OCI-M2 (cell line): ENCODE data around the gene DYNC2I2.
"Not testable (repeated sequence)": the region's sequence is repeated elsewhere in the genome, so short reads cannot be mapped to it uniquely, and the experiment has no call there.

Experiments
- DNase-seq: peaks from one replicate; lab custom pipeline; 2025; ENCODE audit not compliant: unreplicated experiment; lab: John Stamatoyannopoulos, UW

DYNC2I2 gene

GRCh38 chr9:128656416-128657343, at the start of gene DYNC2I2:
Gene DYNC2I2 (minus strand): TSS chr9:128656847. CDS start chr9:128656726, 121 bp downstream.
- DNase-seq = peak; percentile 60

GRCh38 chr9:128706045-128706444, 49.4 kb upstream of the DYNC2I2 start:
- no peak for DNase-seq

DNA sequence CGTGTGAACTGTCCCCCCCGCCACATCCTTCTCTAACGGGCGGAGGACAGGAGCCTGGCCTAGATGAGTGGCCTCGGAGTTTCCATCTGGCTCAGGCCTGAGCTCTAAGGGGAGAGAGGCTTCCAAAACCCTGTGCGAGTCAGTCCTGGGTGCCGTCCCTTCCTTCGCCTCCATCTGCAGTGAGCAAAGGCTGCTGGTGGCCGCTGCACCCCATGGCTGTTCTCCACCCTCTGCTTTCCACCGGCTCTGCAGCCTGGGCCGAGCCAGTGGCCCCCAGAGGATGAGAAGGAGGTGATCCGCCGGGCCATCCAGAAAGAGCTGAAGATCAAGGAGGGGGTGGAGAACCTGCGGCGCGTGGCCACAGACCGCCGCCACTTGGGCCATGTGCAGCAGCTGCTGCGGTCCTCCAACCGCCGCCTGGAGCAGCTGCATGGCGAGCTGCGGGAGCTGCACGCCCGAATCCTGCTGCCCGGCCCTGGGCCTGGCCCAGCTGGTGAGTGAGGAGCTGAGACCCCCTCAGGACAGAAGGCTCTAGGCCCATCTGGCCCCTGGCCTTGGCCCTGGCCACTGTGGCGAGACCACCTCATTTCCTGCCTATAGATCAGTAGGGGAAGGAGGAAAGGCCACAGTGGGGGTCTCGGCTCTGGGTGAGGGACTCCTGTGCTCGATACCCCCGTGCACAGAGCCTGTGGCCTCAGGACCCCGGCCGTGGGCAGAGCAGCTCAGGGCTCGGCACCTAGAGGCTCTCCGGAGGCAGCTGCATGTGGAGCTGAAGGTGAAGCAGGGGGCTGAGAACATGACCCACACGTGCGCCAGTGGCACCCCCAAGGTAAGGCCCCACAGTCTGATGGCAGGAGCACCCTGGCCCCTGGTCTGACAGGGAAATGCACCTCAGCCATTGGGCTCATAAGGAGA, 48.7 kb upstream of the DYNC2I2 start:
- no peak for DNase-seq

GRCh38 chr9:128704356-128704670, 47.7 kb upstream of the DYNC2I2 start:
- DNase-seq = no peak

DNA sequence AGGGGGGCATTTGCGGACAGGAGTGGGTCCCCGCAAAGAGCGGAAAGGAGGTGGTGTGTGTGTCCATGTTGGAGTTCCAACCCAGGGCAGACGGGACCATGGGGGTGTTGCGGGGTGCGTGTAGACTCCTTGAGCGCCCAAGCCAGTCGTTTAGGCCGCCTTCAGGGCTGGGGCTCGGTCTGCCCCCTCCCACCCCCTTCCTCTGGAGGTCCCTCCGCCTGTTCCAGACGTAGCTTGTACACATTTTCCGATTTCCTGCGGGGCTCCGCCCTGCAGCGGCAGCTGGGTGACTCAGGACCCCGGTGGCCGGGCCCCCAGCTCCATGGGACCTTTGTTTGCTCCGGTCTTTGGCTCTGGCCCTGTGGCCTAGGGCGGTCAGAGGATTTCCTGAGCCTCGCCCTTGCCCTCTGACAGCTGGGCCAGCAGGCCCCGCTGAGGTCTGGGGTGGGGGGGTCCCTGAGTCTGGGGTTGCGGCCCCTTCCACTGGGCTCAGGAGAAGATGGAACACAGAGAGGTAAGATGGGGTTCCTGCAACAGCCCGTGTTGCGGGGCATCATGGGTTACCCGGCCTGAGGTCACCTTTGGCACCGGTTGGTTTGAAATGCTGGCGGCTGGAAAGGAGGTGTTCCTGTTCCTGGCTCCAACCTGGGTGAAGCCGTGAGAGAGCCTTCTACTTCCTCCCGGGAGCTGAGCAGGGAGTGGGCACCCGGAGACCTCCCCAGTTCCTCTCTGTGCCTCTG, 47.1 kb upstream of the DYNC2I2 start:
- DNase-seq = no peak

- no peak for DNase-seq
Measured at GRCh38 chr9:128702949-128703615, 46.4 kb upstream of the DYNC2I2 start.

DNA sequence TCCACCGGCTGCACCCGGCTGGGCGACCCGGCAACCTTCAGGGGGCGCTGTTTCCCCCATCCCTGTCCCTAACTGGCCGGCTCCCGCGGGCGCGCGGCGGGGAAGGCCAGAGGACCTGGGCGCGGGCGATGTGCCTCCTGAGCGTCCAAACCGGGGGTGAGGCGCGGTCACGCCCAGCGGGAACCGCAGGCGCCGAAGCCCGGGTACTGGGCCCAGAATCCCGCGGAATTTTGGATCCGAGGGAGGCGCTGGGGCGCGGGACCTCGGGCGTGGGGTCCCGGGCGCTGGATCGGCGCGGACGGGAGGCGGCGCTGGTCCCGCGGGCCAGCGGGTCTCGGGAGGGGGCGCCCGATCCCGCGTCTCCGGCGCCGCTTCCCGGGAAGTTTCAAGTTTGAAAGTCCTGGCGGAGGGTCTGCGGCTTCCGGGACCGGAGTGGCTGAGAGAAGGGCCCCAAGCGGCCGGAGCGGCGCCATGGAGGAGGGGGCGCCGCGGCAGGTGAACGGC, 45.9 kb upstream of the DYNC2I2 start, which contains the start of gene PKN3:
Gene PKN3, plus strand, starts transcription at position 59 of the 504 bp plus-strand sequence. Its CDS starts 413 bp downstream, at position 472.
- peak; percentile 47 for DNase-seq

DNA sequence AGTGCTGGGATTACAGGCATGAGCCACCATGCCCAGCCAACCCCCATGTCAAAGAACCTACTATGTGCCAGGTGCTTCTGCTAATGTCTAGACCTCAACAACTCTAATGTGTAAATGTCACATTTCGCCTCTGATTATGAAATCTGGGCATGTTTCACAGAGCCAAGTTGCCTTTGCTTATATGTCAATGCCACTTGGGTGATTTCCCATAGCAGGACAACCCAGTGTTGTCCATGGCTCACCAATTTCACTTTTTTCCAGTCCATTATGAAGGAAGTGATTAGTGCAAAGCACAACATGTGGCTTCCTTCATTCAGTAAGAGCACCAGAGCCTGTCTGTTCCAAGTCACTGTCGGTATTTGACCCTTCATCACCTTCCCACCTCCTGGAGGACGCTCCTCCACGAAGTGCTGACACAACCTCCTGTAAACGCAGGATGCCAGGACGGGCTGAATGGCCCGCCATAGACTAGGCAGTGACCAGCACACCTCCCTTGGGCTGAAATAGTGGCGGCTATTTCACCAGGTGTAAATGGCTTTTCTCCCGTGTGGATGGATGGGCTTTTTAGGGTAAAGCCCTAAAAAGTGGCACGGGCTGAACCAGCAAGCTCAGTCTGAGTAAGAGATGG, 44.7 kb upstream of the DYNC2I2 start:
- no peak for DNase-seq

DNA sequence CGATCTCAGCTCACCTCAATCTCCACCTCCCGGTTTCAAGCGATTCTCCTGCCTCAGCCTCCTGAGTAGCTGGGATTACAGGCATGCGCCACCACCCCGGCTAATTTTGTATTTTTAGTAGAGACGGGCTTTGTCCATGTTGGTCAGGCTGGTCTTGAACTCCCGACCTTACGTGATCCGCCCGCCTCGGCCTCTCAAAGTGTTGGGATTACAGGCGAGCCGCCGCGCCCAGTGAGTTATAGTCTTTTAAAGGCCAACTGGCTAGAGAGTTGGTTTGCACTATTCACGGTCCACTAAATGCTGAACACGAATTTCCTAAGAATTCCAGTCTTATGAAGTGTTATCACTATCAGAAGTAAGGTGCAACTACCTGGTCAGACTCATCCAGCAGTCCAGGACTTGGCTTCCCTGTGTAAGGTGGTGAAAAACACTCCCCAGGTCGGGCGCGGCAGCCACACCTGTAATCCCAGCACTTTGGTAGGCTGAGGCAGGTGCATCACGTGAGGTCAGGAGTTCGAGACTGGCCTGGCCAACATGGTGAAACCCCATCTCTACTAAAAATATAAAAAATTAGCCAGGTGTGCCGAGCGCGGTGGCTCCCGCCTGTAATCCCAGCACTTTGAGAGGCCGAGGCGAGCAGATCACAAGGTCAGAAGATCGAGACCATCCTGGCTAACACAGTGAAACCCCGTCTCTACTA, 42.6 kb upstream of the DYNC2I2 start:
- DNase-seq = not testable (repeated sequence)

DNA sequence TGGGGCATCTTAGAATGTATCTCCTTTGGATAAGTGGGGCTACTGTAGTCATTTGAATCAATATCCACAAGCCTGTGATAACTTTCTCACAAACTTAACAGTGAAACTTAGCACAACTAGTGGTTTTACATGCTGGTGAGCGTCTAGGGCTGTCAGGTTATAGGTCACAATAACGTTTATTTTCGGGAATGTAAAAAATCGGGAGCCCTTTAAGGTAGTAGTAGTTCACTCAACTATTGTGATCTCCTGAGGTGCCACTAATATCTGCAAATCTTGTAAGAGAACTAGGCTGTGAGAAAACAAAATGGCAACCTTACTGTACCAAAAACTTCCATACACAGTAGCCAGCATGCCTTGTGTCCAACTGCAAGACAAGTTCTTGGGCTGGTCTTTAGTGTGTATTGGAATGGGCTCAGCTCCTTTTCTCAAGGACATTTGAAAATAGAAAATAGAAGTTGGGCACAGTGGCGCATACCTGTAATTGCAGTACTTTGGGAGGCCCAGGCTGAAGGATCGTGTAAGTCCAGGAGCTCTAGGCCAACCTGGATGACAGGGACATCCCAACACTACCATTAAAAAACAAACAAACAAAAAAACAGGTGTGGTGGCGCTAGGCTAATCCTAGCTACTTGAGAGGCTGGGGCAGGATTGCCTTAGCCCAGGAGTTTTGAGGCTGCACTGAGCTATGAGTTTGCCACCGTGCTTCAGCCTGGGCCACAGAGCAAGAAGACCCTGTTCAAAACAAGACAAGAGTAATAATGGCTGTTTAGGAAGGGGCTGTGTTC, 40.5 kb upstream of the DYNC2I2 start:
- DNase-seq = no peak

GRCh38 chr9:128694344-128694743, 37.7 kb upstream of the DYNC2I2 start:
- DNase-seq = no peak

GRCh38 chr9:128693738-128694137, 37.1 kb upstream of the DYNC2I2 start:
- DNase-seq = not testable (repeated sequence)

DNA sequence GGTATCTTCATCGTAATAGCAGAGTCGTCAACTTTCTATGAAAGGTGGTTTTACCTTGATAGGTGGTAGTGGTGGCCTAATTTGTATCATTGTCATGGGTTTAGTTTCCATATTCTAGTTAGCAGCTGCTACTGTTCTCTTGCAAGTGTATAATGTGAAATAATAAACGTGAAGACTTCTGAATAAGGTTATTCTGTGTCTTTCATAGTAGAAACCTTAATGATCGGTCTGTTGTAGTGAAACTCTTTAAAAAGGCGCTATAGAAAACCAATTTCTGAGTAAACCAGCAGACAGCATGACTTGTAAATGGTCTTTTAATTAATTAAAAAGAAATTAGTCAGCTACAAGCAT, 34.0 kb upstream of the DYNC2I2 start:
- no peak for DNase-seq

DNA sequence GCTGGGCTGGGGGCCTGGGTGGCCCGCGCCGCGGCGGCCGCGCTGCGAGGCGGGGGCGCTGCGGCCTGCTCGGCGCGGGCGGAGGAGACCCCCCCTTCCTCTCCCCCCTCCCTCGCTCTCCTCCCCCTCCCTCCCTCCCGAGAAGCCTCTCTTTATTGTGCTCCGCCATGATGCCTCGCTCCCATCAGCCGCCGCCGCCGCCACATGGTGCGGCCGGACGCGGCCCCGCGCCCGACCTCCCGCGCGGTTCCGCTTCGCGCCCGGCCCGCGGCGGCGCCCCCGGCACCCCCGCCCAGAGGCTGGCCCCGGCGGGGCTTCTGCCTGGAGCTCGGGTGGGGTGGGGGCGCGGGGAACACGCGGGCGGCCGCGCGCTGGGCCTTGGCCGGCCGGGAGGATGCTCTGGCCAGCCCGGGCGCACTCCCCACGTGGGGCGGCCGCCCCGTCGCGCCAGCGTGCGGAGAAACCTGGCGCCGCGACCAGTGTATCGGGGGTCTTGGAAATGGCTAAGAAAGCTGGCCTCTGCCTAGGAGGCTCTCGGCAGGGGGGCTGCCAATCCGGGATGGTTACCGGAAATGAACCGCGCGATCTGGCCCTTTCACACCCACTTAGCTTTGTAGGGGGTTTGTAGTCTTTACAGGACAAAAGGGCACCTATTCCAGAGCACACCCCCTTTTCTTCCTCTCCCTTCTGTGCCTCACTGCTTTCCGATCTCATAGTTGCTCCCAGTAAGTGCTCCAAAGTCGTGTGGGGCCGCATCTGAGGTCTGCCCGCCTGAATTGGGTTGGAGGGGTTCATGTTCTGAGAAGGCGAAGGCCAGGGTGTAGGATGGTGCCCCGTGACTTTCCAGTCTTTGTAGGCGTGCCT, 33.4 kb upstream of the DYNC2I2 start:
- DNase-seq = no peak

DNA sequence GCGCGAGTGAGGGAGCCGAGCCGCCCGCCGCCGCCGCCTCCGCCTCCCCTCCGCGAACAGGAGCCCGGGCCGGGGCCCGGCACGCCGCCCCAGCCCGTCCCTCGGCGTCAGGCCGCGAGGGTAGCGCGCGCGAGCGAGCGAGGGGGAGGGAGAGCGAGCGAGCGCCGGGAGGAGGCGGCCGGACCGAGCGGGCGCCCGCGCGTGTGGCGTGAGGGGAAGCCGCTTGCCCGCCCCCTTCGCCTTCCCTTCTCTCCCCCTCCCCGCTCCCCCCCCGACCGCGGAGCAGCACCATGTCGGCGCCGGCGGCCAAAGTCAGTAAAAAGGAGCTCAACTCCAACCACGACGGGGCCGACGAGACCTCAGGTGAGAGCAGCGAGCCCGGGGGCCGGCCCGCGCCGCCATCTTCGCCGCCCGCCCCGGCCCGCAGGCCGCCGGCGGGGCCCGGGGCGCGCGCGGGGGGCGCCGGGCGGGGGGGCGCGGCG, 32.7 kb upstream of the DYNC2I2 start:
- no peak for DNase-seq

DNA sequence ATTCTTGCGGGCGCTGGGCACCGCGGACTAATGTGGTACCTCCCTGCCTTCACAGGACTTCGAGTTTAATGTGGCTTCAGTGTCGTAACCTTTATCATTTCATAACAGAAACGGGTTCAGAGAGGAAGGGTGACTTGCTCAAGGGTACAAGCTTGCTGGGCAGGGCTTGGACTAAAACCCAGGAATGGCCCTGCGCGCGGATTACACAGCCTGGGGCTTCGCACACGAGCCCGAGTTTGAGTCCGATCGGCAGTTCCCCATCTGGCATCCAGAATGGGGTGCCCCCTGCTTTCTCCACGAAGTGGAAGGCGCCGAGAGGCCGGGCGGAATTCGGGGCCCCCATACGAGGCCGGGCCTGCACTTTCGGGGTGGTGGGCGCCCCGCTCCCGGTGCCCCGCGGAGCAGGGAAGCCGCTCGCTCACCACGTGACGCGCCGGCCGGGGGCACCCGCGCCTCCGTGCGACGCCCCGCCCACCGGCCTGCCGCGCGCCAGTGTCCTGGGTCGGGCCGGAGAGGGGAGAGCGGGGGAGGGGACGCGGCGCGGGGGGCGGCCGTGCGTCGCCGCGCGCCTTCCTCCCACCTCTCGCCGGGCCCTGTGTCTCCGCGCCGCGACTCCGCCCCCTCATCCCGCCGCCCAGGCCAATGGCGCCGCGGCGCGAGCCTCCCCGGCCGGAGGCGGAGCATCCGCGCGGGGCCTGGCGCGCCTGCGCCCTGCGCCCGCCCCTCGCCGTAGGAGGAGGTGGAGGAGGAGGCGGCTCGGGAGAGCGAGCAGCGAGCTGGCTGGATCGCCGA, 32.0 kb upstream of the DYNC2I2 start, which contains the start of gene SET:
Gene SET, plus strand, starts transcription at position 722 of the 792 bp plus-strand sequence. CDS start 361 bp downstream, outside the sequence.
- peak; percentile 64 for DNase-seq
